Esophagus muscularis mucosa (tissue), 4 donors: ENCODE measurements around the gene CLEC4G. TPM values are rescaled to one million over a fixed set of nuclear protein-coding genes. Genes with fewer than 3 reads are reported as not detected.

Source experiments
- DNase-seq: peaks from one replicate; pipeline ENCODE4 v3.0.0-alpha.2; 2017; ENCODE audit errors: extremely low spot score
- H3K27ac ChIP-seq, 4 donors: fragments of 200-600 bp; sonication (generic); replicated peaks in 1 of 4; 1 replicate in 3 of 4; 2 replicates in 1 of 4; pipeline ENCODE4 v1.5.1; 2016 to 2019; ENCODE audit warnings: mild to moderate bottlenecking in 1 of 4
- H3K27me3 ChIP-seq, 4 donors: fragments of 200-600 bp; sonication (generic); one replicate each; pipeline versions ENCODE4 v1.5.1 to v1.6.0; 2016 to 2019
- H3K36me3 ChIP-seq, 4 donors: fragments of 200-600 bp; sonication (generic); one replicate each; pipeline ENCODE4 v1.5.1; 2016 to 2019
- H3K4me1 ChIP-seq, 4 donors: fragments of 200-600 bp; sonication (generic); one replicate each; pipeline ENCODE4 v1.5.1; 2016 to 2019
- H3K4me3 ChIP-seq, 4 donors: fragments of 200-600 bp; sonication (generic); 1 replicate in 2 of 4; 2 replicates in 2 of 4; pipeline ENCODE4 v1.5.1; 2016 to 2019; ENCODE audit warnings: mild to moderate bottlenecking in 4 of 4, moderate library complexity in 1 of 4
- H3K9me3 ChIP-seq, 4 donors: fragments of 200-600 bp; sonication (generic); 1 replicate in 3 of 4; 2 replicates in 1 of 4; pipeline ENCODE4 v1.5.1; 2016 to 2019
- CTCF ChIP-seq, 3 experiments: fragments of 200-600 bp in 2 of 3; fragments of 450-650 bp in 1 of 3; sonication (generic) in 2 of 3; IDR thresholded peaks; one replicate each; pipeline ENCODE4 v1.5.1; 2017 to 2019; ENCODE audit warnings: antibody characterized with exemption in 3 of 3, mild to moderate bottlenecking in 2 of 3, moderate library complexity in 1 of 3
- EP300 ChIP-seq: sonication (generic); formaldehyde crosslinking; IDR thresholded peaks from one replicate; pipeline ENCODE4 v1.6.1; 2017; ENCODE audit warnings: antibody characterized with exemption
- POLR2A ChIP-seq: fragments of 450-650 bp; IDR thresholded peaks from one replicate; pipeline ENCODE4 v1.6.1; 2017; ENCODE audit warnings: antibody characterized with exemption, moderate library complexity, mild to moderate bottlenecking, low read depth
- POLR2AphosphoS5 ChIP-seq, 2 donors: sonication (generic); formaldehyde crosslinking; IDR thresholded peaks; one replicate each; pipeline ENCODE4 v1.6.1; 2017; ENCODE audit warnings: antibody characterized with exemption in 2 of 2
- WGBS: methylation state at CpG from one replicate; pipeline ENCODE4 v1.1.5; 2018; 5-methylcytosine and 5-hydroxymethylcytosine counted together
- intact Hi-C: fragments of 100-400 bp; cut with DNase I; formaldehyde crosslinking; loops from one replicate; pipeline ENCODE4 v1.15.1; 2023
- total RNA-seq, 4 donors: library from RNA; depleted of rRNA; stranded (reverse); fragments of >200 nt; gene quantifications; one replicate each; pipeline versions ENCODE4 v1.1.0 to v1.2.1, GENCODE V29; 2016

The CLEC4G gene
- total RNA-seq, 4 donors from 2014 or later: 0.75 to 2.5 (median 1.8) TPM

GRCh38 chr19:7744199-7744786 lies 12.4 kb upstream of the CLEC4G start:
- Histone ChIP-seq H3K4me1 (no peaks in the 10 kb centered on the region), H3K27me3 (peaks cover 0 to 61% (median 0%) of the 10 kb centered on the region in 4 donors), H3K4me3 (no peak overlapping the region), H3K27ac (no peak overlapping the region), H3K9me3 (no peaks in the 10 kb centered on the region), H3K36me3 (no peaks in the 10 kb centered on the region)
- intact Hi-C loops: no loop called here
- DNase-seq: no peak
- TF ChIP-seq POLR2A: no peak
- TF ChIP-seq EP300: no peak
- TF ChIP-seq POLR2AphosphoS5 (IDR thresholded peaks at IDR 0.05): no peak
- no peak for TF ChIP-seq CTCF (IDR thresholded peaks at IDR 0.05)
- 70% methylated on average over 5 of the region's 5 CpGs for WGBS

DNA sequence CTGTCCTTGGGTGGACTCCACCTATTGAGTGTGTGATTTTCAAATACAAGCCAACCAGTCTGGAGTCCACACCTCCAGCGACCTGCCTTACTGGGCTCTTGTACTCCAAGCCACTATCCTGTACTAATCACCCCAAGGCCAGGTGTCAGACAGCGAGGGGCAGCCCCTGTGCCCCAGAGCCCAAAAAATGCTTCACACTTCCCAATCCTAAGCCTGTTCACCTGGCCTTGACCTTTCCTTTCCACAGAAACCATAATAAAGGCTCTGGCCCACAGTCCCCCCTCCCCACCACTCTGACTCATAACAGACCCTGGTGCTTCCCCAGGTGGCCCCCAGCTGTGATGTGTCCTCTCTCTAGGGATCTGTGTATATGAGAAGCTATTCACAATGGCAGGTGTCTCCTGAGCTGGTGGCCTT lies 11.5 kb upstream of the CLEC4G start:
- intact Hi-C loops: no loop called here
- Histone ChIP-seq H3K27ac (no peak overlapping the region), H3K36me3 (no peaks in the 10 kb centered on the region), H3K9me3 (no peaks in the 10 kb centered on the region), H3K27me3 (peaks cover 0 to 60% (median 0%) of the 10 kb centered on the region in 4 donors), H3K4me3 (no peak overlapping the region), H3K4me1 (no peaks in the 10 kb centered on the region)
- TF ChIP-seq POLR2AphosphoS5 (IDR thresholded peaks at IDR 0.05) (no peak), CTCF (IDR thresholded peaks at IDR 0.05) (no peak), EP300 (no peak), POLR2A (no peak)
- 78% methylated on average over 2 of the region's 2 CpGs for WGBS
- DNase-seq: no peak

DNA sequence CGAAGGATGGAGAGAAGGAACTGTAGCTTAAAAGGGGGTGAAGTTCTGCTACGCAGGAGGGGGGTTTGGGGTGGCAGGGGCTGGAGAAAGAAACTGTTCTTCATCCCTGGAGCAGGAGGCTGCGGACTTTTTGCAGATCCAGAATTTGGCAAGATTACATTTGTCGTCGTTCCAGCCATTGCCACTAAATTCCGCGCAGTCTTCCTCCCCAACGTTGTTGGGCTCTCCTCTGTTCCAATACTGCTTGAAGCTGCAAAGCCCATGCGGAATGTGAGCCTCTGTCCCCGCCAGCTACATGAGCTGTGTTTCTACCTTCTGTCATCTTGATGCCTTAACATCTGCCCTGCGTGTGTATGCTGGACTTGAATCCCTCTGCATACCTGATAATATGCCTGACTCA lies 11.1 kb upstream of the CLEC4G start:
- H3K27me3 ChIP-seq: peaks cover 0 to 58% (median 0%) of the 10 kb centered on the region in 4 donors
- DNase-seq: no peak
- H3K9me3 ChIP-seq: no peaks in the 10 kb centered on the region
- 76% methylated on average over 11 of the region's 11 CpGs for WGBS
- H3K27ac ChIP-seq: no peak overlapping the region
- no peaks in the 10 kb centered on the region for H3K4me1 ChIP-seq
- TF ChIP-seq POLR2AphosphoS5 (IDR thresholded peaks at IDR 0.05) (no peak), POLR2A (no peak), CTCF (IDR thresholded peaks at IDR 0.05) (no peak), EP300 (no peak)
- H3K36me3 ChIP-seq: no peaks in the 10 kb centered on the region
- no peak overlapping the region for H3K4me3 ChIP-seq
- intact Hi-C loops: no loop called here

DNA sequence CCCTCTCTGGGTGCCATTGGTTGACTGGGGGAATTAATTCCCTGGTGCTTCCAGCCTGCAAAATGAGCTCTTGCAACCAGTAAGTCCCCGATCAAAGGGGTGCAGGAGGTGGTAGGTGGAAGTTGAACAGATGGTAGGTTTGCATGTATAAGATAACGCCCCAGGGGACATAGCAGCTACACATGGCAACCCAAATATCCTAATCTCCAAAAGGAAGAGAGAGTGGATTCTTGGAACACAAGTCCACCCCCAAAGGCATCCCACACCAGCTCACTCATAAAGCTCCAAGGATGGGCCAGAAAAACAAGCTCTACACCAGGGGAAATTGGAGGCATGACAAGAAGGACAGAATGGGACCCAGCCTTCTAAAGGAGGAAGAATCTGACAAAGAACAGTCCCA lies 10.7 kb upstream of the CLEC4G start:
- Histone ChIP-seq H3K4me3 (no peak overlapping the region), H3K27ac (no peak overlapping the region), H3K36me3 (no peaks in the 10 kb centered on the region), H3K4me1 (no peaks in the 10 kb centered on the region), H3K27me3 (peaks cover 0 to 60% (median 0%) of the 10 kb centered on the region in 4 donors), H3K9me3 (no peaks in the 10 kb centered on the region)
- DNase-seq: no peak
- intact Hi-C loops: no loop called here
- TF ChIP-seq POLR2A (no peak), POLR2AphosphoS5 (IDR thresholded peaks at IDR 0.05) (no peak), CTCF (IDR thresholded peaks at IDR 0.05) (no peak)
- 100% methylated on average over 2 of the region's 2 CpGs for WGBS

GRCh38 chr19:7740682-7741054 lies 8.8 kb upstream of the CLEC4G start:
- Histone ChIP-seq H3K4me3 (no peak overlapping the region), H3K27me3 (peaks cover 0 to 47% (median 0%) of the 10 kb centered on the region in 4 donors), H3K36me3 (no peaks in the 10 kb centered on the region), H3K27ac (no peak overlapping the region), H3K4me1 (no peaks in the 10 kb centered on the region), H3K9me3 (no peaks in the 10 kb centered on the region)
- 77% methylated on average over 6 of the region's 6 CpGs for WGBS
- no peak for DNase-seq
- TF ChIP-seq POLR2AphosphoS5 (IDR thresholded peaks at IDR 0.05) (no peak), POLR2A (no peak), EP300 (no peak), CTCF (IDR thresholded peaks at IDR 0.05) (no peak)
- intact Hi-C loops: no loop called here
